ENCODE measurements around the gene RAB39B.

DNA sequence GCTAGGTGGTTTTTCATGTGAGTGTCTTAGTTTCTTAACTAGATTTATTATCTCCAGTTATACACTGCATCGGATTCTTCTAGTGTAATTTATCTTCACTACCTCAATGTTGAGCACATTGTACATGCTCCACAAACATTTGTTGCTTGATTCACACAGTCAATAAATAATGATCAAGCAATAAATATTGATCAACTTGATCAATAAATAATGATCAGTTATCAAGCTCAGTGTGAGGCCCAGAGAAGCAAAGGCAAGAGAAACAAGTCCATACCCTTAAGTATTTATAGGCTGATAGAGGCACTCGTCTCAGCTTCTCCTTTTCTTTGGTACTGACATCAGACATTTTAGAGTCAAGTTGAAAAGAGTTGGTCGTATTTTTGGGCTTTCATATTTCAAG is 53.1 kb downstream of the RAB39B start:
- TF ChIP-seq, protein P1, sequence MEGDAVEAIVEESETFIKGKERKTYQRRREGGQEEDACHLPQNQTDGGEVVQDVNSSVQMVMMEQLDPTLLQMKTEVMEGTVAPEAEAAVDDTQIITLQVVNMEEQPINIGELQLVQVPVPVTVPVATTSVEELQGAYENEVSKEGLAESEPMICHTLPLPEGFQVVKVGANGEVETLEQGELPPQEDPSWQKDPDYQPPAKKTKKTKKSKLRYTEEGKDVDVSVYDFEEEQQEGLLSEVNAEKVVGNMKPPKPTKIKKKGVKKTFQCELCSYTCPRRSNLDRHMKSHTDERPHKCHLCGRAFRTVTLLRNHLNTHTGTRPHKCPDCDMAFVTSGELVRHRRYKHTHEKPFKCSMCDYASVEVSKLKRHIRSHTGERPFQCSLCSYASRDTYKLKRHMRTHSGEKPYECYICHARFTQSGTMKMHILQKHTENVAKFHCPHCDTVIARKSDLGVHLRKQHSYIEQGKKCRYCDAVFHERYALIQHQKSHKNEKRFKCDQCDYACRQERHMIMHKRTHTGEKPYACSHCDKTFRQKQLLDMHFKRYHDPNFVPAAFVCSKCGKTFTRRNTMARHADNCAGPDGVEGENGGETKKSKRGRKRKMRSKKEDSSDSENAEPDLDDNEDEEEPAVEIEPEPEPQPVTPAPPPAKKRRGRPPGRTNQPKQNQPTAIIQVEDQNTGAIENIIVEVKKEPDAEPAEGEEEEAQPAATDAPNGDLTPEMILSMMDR (optimal IDR thresholded peaks at IDR 0.05 in 1 of 3, IDR thresholded peaks at IDR 0.05 in 1 of 3, conservative IDR thresholded peaks at IDR 0.05 in 1 of 3; ENCODE audit: extremely low read depth in 1 of 3, insufficient read depth in 2 of 3, low read length in 3 of 3): no peak
- TF ChIP-seq EZH2 (IDR thresholded peaks at IDR 0.05; ENCODE audit: low read length): no peak

Measured in keratinocyte (primary cell).